NCI-H2196 treated with DMSO at 0.1 percent for 48 hours (cell line): ENCODE results near the gene IRF2BP1.

Experiments
- DNase-seq: peaks from one replicate; lab custom pipeline; 2025; ENCODE audit not compliant: unreplicated experiment; lab: John Stamatoyannopoulos, UW

Gene IRF2BP1, protein sequence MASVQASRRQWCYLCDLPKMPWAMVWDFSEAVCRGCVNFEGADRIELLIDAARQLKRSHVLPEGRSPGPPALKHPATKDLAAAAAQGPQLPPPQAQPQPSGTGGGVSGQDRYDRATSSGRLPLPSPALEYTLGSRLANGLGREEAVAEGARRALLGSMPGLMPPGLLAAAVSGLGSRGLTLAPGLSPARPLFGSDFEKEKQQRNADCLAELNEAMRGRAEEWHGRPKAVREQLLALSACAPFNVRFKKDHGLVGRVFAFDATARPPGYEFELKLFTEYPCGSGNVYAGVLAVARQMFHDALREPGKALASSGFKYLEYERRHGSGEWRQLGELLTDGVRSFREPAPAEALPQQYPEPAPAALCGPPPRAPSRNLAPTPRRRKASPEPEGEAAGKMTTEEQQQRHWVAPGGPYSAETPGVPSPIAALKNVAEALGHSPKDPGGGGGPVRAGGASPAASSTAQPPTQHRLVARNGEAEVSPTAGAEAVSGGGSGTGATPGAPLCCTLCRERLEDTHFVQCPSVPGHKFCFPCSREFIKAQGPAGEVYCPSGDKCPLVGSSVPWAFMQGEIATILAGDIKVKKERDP

GRCh38 chr19:45885556-45886426 lies at the start of gene IRF2BP1:
TSS of gene IRF2BP1 (minus strand) at chr19:45886141. CDS start at chr19:45885774, 367 bp downstream.
- peak; percentile 75 for DNase-seq

GRCh38 chr19:45935267-45935666 lies 49.3 kb upstream of the IRF2BP1 start:
- DNase-seq, result no peak

GRCh38 chr19:45934551-45935230 lies 48.8 kb upstream of the IRF2BP1 start:
- no peak for DNase-seq

DNA sequence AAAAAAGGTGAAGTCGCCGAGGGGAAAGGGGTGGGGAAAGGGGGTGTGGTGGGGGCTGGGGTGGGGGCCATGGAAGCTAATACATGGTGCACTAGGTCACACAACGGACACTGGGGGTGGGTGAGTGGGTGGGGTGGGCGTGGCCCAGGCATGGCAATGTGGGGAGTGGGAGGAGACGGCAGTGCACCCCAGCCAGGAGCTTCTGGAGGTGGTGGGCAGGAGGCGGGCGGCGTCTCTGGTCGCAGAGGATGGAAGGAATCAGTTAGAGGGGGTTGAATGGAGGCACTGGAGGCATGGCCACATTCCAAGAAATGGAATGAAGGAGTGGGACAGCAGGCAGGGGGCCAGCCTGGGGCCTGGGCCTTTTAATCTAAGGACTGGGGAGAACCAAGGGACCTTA lies 47.8 kb upstream of the IRF2BP1 start:
- no peak for DNase-seq

DNA sequence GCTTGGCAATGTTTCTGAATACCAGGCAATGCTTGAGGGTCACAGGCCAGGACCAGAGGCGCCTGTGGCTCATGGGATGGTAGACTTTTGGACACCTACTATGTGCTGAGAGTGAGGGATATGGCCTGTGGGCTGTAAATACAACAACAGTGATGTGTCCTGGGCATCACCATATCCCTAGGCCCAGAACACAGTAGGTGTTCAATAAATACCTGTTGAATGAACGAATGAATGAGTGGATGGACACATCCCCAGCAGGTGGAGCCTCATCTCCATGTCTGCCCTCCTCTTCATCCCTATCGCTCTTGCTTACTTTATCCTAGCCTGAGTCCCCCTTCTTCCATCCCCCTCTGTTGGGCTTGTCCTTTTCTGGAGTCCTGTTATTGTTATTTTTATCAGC lies 45.1 kb upstream of the IRF2BP1 start:
- no peak for DNase-seq

DNA sequence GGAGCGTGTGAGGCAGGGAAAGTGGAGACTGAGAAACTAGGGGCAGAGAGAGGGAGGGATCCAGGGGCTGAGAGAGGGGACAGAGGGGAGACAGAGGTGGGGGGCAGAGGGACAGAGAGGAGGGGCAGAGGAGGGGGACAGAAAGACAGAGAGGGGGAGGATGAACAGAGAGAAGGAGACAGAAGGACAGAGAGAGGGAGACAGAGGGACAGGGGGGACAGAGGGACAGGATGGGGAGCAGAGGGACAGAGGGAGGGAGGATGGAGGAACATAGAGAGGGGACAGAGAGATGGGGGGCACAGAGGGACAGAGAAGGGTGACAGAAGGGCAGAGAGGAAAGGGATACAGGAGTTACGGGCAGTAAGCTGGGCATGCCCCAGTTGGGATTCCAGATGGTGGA lies 43.3 kb upstream of the IRF2BP1 start:
- DNase-seq, result no peak

DNA sequence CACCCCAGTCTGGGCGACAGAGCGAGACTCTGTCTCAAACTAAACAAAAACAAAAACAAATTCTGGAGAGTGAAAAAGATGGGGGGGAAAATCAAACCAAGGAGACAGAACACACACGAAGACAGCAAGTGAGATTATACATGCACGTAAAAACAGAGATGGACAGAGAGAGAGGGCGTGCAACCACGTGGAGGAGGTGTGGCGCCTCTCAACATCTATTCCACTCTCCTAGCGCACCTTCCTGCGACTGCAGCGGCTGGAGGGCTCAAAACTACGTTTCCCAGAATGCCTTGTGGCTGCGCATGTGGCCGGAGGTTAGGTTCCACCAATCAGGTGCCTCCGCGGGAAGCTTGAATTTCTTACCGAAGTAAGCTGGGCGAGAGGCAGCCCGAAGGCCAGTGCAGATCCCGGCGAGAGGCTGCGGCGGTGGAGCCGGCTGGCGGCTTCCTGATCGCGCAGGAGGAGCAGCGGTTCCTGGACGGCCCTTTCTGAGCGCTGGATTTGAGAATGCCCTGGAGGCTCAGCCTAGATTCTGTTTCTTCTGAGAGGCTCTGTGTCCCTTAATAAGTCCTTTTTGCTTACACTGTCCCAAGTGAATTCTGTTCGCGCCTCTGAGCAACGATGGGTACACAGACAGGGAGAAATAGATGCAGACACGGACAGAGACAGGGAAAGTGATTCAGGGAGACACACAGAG lies 41.8 kb upstream of the IRF2BP1 start:
- DNase-seq, result peak; percentile 89

GRCh38 chr19:45924891-45925447 lies 39.0 kb upstream of the IRF2BP1 start:
- no peak for DNase-seq

GRCh38 chr19:45922281-45922680 lies 36.3 kb upstream of the IRF2BP1 start:
- no peak for DNase-seq

DNA sequence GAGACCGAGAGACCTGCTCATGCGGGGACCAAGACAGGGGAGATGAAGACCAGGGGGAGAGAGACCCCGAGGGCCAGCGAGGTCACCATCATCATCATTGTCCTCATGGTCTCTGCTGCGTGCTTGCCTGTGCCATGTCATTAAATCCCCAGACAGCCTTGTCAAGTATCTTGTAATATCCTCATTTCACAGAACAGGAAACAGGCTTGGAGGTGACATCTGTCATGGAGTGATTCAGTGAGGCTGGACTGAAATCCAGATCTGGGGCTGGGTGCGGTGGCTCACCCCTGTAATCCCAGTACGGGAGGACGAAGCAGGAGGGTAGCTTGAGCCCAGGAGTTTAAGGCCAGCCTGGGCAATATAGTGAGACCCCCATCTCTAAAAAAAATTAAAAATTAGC lies 34.5 kb upstream of the IRF2BP1 start:
- DNase-seq, result no peak

- no peak for DNase-seq
Measured at GRCh38 chr19:45919678-45920077, 33.7 kb upstream of the IRF2BP1 start.

GRCh38 chr19:45918721-45919120 lies 32.8 kb upstream of the IRF2BP1 start:
- DNase-seq, result no peak

DNA sequence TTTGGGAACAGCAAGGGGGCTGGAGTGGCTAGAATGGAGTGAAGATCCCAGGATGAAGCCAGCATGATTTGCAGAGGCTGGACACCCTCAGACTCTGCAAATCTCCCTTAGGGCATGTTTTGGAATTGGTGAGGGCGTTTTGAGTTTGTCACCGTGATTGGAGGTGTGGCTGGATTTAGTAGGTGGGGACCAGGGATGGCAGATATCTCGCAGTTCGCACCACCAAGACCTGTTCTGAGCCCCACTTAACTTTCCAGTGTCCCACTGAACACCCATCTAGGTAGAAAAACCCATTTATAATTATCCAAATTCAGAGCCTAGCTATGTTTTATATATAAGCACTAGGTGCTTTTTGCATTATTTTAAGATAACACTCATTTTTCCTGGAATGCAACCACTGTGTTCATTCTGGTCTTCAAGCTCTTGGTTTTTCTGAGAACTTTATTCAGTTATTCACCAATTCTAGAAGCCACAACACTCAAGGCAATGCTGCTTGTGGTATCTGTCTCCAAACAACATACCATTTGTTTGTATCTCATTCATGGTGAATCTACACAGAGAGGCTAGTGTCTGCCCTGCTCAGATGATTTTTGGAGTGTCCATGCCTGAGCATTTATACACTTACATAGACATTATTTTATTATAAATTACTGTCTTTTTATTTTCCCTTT lies 31.6 kb upstream of the IRF2BP1 start:
- no peak for DNase-seq

DNA sequence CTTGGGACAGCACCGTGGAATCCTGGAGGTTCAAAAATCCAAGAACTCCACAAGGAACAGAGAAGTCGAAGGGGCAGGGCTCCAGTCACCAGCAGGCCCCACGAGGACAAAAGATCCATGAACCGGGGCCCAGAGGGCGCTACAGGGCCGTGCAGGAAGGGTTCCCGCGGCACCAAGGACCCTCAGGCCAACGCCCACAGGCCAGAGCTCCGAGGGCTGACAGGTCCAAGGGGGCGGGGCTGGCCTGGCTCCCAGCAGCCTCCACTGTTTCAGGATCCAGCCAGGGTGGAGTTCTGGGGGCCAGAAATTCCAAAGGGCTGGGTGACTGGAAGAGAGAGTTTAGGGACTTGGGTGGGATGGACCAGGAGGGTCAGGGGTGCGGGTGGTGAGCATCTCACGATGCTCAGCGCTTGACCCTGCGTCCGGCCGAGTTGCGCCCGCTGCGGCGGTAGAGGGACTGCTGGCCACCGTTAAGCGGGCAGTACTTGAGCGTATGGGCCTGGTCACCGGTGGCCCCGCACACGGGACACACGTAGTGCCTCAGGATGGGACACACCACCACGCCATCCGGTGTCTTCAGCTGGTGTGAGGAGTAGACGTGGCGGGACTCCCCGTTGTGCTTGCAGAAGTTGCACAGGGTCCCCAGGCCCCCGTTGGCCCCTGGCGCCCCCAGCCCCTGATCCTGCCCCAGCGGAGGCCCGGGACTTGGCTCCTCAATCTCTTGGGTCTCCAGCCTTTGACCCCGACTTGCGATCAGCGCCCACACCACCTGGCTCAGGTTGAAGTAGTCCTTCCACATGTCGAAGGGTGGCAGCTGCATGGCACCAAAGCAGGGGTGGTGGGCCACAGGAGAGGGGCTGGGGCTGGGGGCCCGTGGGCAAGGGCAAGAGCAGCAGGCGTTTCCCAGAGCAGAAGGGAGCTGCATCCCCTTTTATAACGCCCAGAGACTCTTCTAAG lies 28.2 kb upstream of the IRF2BP1 start, which contains the start of gene NANOS2:
Gene NANOS2, minus strand, starts transcription at position 905 of the 957 bp plus-strand sequence. Its CDS starts 85 bp downstream, at position 820.
- no peak for DNase-seq

- no peak for DNase-seq
Measured at GRCh38 chr19:45911291-45911690, 25.4 kb upstream of the IRF2BP1 start.

GRCh38 chr19:45908956-45909355 lies 23.0 kb upstream of the IRF2BP1 start:
- DNase-seq, result no peak

DNA sequence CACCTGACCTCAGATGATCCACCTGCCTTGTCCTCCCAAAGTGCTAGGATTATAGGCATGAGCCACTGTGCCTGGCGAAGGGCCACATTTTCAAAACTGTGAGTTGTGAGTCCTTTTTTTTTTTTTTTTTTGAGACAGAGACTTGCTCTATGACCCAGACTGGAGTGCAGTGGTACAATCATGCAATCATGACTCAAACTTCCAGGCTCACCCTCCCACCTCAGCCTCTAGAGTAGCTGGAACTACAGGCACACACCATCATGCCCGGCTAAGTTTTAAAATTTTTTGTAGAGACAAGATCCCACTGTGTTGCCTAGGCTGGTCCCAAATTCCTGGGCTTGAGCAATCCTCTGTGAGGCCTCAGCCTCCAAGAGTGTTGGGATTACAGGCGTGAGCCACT lies 20.3 kb upstream of the IRF2BP1 start:
- no peak for DNase-seq

- no peak for DNase-seq
Measured at GRCh38 chr19:45905011-45905410, 19.1 kb upstream of the IRF2BP1 start.
